ENCODE results near the gene GLYR1.

The GLYR1 gene

GRCh38 chr16:4882633-4883285 is 35.7 kb upstream of the GLYR1 start:
- H3K4me3 ChIP-seq (ENCODE audit: low read depth, low read length): no peak overlapping the region
- POLR2A ChIA-PET: no interaction called here
- CTCF ChIA-PET: interaction anchor here (1.0 to 1.3 kb wide), 2 partner anchors 35 to 73 kb away, joined by 3 to 5 read pairs; partner anchors contain the start of genes GLYR1 and UBN1
- TF ChIP-seq, protein P1, sequence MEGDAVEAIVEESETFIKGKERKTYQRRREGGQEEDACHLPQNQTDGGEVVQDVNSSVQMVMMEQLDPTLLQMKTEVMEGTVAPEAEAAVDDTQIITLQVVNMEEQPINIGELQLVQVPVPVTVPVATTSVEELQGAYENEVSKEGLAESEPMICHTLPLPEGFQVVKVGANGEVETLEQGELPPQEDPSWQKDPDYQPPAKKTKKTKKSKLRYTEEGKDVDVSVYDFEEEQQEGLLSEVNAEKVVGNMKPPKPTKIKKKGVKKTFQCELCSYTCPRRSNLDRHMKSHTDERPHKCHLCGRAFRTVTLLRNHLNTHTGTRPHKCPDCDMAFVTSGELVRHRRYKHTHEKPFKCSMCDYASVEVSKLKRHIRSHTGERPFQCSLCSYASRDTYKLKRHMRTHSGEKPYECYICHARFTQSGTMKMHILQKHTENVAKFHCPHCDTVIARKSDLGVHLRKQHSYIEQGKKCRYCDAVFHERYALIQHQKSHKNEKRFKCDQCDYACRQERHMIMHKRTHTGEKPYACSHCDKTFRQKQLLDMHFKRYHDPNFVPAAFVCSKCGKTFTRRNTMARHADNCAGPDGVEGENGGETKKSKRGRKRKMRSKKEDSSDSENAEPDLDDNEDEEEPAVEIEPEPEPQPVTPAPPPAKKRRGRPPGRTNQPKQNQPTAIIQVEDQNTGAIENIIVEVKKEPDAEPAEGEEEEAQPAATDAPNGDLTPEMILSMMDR (IDR thresholded peaks at IDR 0.05; ENCODE audit: insufficient read depth, low read length, missing control alignments): no peak
- no peak for DNase-seq (ENCODE audit: low read depth, low spot score)

- no peak overlapping the region for H3K4me3 ChIP-seq (ENCODE audit: low read depth, low read length)
- POLR2A ChIA-PET: no interaction called here
- TF ChIP-seq, protein P1 (IDR thresholded peaks at IDR 0.05; ENCODE audit: insufficient read depth, low read length, missing control alignments): no peak
- CTCF ChIA-PET: interaction anchor here (2.7 kb wide), 1 partner anchor 74 kb away, joined by 10 read pairs; no protein-coding TSS in a partner anchor
- DNase-seq (ENCODE audit: low read depth, low spot score): no peak
Measured at GRCh38 chr16:4882000-4882632, 35.0 kb upstream of the GLYR1 start.

DNA sequence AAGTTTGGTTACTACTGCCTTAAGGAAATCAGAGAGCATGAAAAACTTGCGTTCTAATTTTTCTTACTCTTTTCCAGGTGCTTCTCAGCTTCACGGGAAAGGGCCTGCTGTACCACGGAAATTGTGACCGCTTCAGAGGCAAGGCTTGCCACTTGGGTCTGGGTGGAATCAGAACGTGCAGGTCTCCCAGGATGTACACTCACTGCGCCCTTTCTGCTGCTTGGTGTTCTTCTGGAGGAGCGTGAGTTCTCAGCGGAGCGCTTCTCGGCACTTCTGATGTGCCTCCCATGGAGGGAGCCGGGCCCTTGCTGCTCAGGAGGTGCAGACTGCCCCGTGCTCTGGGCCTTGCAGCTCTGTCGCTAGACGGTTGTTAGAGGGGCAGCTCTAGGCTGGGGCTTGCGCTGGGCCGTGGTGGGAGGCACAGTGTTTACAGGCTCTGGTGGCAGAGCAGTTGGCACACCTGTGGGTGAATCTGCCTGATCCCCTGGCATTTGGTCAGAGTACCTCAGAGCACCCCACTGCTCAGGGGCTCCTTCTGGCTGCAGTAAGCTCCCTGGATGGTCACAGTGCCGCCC is 33.0 kb upstream of the GLYR1 start:
- ChIA-PET POLR2A (no interaction called here), CTCF (interaction anchor here (1.0 to 2.7 kb wide), 2 partner anchors 74 to 76 kb away, joined by 3 to 10 read pairs; no protein-coding TSS in a partner anchor)
- TF ChIP-seq, protein P1 (IDR thresholded peaks at IDR 0.05; ENCODE audit: insufficient read depth, low read length, missing control alignments): no peak

GRCh38 chr16:4879049-4879448 is 32.0 kb upstream of the GLYR1 start:
- no peak for DNase-seq (ENCODE audit: low read depth, low spot score)
- no peak overlapping the region for H3K4me3 ChIP-seq (ENCODE audit: low read depth, low read length)
- TF ChIP-seq, protein P1 (IDR thresholded peaks at IDR 0.05; ENCODE audit: insufficient read depth, low read length, missing control alignments): no peak
- ChIA-PET POLR2A (no interaction called here), CTCF (interaction anchor here (0.8 to 1.0 kb wide), 2 partner anchors 75 to 77 kb away, joined by 3 read pairs; no protein-coding TSS in a partner anchor)

More for the DNA sequence above, 33.0 kb upstream of the GLYR1 start:
- DNase-seq (ENCODE audit: low read depth, low spot score): no peak
- H3K4me3 ChIP-seq (ENCODE audit: low read depth, low read length): no peak overlapping the region

DNA sequence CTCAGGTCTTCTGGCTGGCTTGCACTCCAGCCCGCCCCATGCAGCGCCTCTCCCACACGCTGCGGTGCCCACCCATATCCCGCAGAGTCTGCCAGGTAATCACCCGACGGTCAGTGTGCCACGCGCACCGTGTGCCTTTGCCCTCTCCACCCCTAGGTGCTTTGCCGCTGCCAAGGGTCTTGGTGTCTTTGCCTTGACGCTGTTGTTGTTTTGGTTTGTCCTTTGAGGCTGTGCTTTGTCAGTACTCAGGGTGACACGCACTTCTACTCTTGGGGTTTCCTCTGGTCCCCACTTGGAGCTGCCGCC is 30.2 kb upstream of the GLYR1 start:
- no peak for DNase-seq (ENCODE audit: low read depth, low spot score)
- TF ChIP-seq, protein P1 (IDR thresholded peaks at IDR 0.05; ENCODE audit: insufficient read depth, low read length, missing control alignments): no peak
- H3K4me3 ChIP-seq (ENCODE audit: low read depth, low read length): no peak overlapping the region
- POLR2A ChIA-PET: interaction anchor here (0.7 kb wide), 1 partner anchor 25 kb away, joined by 3 read pairs; no protein-coding TSS in a partner anchor
- CTCF ChIA-PET: no interaction called here

All from AG04449 (cell line).